GM13976 (cell line): ENCODE results near the gene PER1.
A peak's percentile ranks its signal among the peaks of the same experiment; 100 is the strongest.

Experiments used
- DNase-seq: peaks from one replicate; pipeline ENCODE4 v3.0.0; 2012; ENCODE audit warnings: low spot score
- CTCF ChIP-seq: IDR thresholded peaks from 2 replicates; pipeline ENCODE4 v1.5.1; 2012; ENCODE audit warnings: borderline replicate concordance, mild to moderate bottlenecking; ENCODE audit not compliant: insufficient read depth; ENCODE audit errors: extremely low read depth, missing control alignments, control extremely low read depth
- in situ Hi-C: fragments of 300-500 bp; cut with MboI; formaldehyde crosslinking; loops from one replicate; pipeline ENCODE4 v1.12.0; 2022; ENCODE audit warnings: low sequenced_read_pairs, mixed read lengths, inconsistent platforms; ENCODE audit not compliant: unreplicated experiment

The PER1 gene

GRCh38 chr17:8121681-8122421, 30.4 kb downstream of the PER1 start:
- peak; percentile 77 for DNase-seq
- TF ChIP-seq CTCF = peak; percentile 90
- in situ Hi-C loops = no loop called here

GRCh38 chr17:8121407-8121680, 30.9 kb downstream of the PER1 start:
- no peak for DNase-seq
- no peak for TF ChIP-seq CTCF
- in situ Hi-C loops = no loop called here

GRCh38 chr17:8120520-8121406, 31.4 kb downstream of the PER1 start:
- in situ Hi-C loops = no loop called here
- TF ChIP-seq CTCF = peak; percentile 12
- peak; percentile 71 for DNase-seq

GRCh38 chr17:8119581-8120519, 32.4 kb downstream of the PER1 start:
- peak; percentile 67 for DNase-seq
- in situ Hi-C loops = no loop called here
- TF ChIP-seq CTCF = no peak

GRCh38 chr17:8118769-8119580, 33.2 kb downstream of the PER1 start:
- peak; percentile 89 for DNase-seq
- TF ChIP-seq CTCF = peak; percentile 69
- in situ Hi-C loops = no loop called here
